Caco-2 (cell line): ENCODE data around the gene SPTB. TPM values are rescaled to one million over a fixed set of nuclear protein-coding genes. Genes with fewer than 3 reads are reported as not detected.

Source experiments
- BruUV-seq: library from RNA; stranded (reverse); fragments of 400-500 nt; replicated peaks from 2 replicates; lab custom pipeline; 2021; lab: Mats Ljungman, UMichigan
- CTCF ChIA-PET: fragments of 300-600 bp; sonication (Branson Sonifier 250); formaldehyde crosslinking; loops from one replicate; lab custom pipeline; 2022; ENCODE audit warnings: antibody characterized with exemption; lab: Charles Lee
- POLR2A ChIA-PET: fragments of 300-600 bp; sonication (Branson Sonifier 250); formaldehyde crosslinking; loops from one replicate; lab custom pipeline; 2022; ENCODE audit warnings: antibody characterized with exemption; lab: Charles Lee
- DNase-seq, 2 experiments: peaks; one replicate each; pipeline versions ENCODE4 v3.0.0 to v3.0.0-alpha.2; 2020 to 2022
- H3K27me3 ChIP-seq: replicated peaks from 2 replicates; pipeline ENCODE4 v1.6.0; 2011; ENCODE audit warnings: low read length; ENCODE audit not compliant: control insufficient read depth, insufficient read depth
- H3K36me3 ChIP-seq: 2 replicates; pipeline ENCODE4 v1.5.1; 2011; ENCODE audit warnings: low read length; ENCODE audit not compliant: control insufficient read depth, insufficient read depth
- H3K4me1 ChIP-seq: fragments of 250-450 bp; sonication (Bioruptor Pico); 2 replicates; pipeline ENCODE4 v1.5.1; 2020; ENCODE audit warnings: mild to moderate bottlenecking
- H3K4me3 ChIP-seq: 2 replicates; pipeline ENCODE4 v1.5.1; 2011; ENCODE audit warnings: low read depth, mild to moderate bottlenecking, control low read depth, low read length
- H3K9me3 ChIP-seq: fragments of 250-450 bp; sonication (Bioruptor Pico); 2 replicates; pipeline ENCODE4 v1.5.1; 2020; ENCODE audit warnings: mild to moderate bottlenecking, moderate library complexity
- H3K27ac Mint-ChIP-seq: one replicate; pipeline ENCODE4 v1.8.0; 2022; ENCODE audit warnings: mixed read lengths; ENCODE audit not compliant: unreplicated experiment
- H3K27me3 Mint-ChIP-seq: one replicate; pipeline ENCODE4 v1.8.0; 2022; ENCODE audit warnings: mixed read lengths; ENCODE audit not compliant: insufficient read depth, unreplicated experiment
- H3K36me3 Mint-ChIP-seq: one replicate; pipeline ENCODE4 v1.8.0; 2022; ENCODE audit warnings: mild to moderate bottlenecking, mixed read lengths; ENCODE audit not compliant: insufficient read depth, unreplicated experiment
- H3K4me1 Mint-ChIP-seq: one replicate; pipeline ENCODE4 v1.8.0; 2022; ENCODE audit warnings: low read depth, mixed read lengths; ENCODE audit not compliant: unreplicated experiment
- H3K4me3 Mint-ChIP-seq: one replicate; pipeline ENCODE4 v1.8.0; 2022; ENCODE audit warnings: mild to moderate bottlenecking, moderate library complexity, mixed read lengths; ENCODE audit not compliant: unreplicated experiment
- H3K9me3 Mint-ChIP-seq: one replicate; pipeline ENCODE4 v1.8.0; 2022; ENCODE audit warnings: mixed read lengths; ENCODE audit not compliant: unreplicated experiment
- intact Hi-C: fragments of 100-400 bp; cut with micrococcal nuclease; formaldehyde crosslinking; loops from one replicate; pipeline ENCODE4 v1.10.0; 2022; ENCODE audit not compliant: unreplicated experiment
- total RNA-seq: library from RNA; stranded (reverse); gene quantifications from 2 replicates; pipeline ENCODE4 v1.2.3, GENCODE V29; 2022
- TF ChIP-seq, protein P1 (sequence below), 2 experiments: fragments of 200-600 bp in 1 of 2; IDR thresholded peaks; 1 replicate in 1 of 2; 2 replicates in 1 of 2; pipeline versions ENCODE4 v1.5.1 to v1.8.0; 2011 to 2022; ENCODE audit warnings: antibody characterized with exemption in 1 of 2, control low read depth in 1 of 2, inconsistent platforms in 1 of 2, low read depth in 1 of 2, low read length in 1 of 2, mild to moderate bottlenecking in 1 of 2, moderate library complexity in 1 of 2; ENCODE audit not compliant: insufficient read depth in 1 of 2, severe bottlenecking in 1 of 2, unreplicated experiment in 1 of 2

The SPTB gene
- total RNA-seq, 1 experiment from 2014 or later: 1.7 TPM

GRCh38 chr14:64760146-64760755, 119.5 kb downstream of the SPTB start:
- POLR2A ChIA-PET: no interaction called here
- H3K9me3 ChIP-seq: no peaks in the 10 kb centered on the region
- peak overlapping the region; percentile 92 for H3K27ac Mint-ChIP-seq
- peak; percentile 69 to 70 for DNase-seq
- peaks cover 68% of the 10 kb centered on the region for H3K4me1 Mint-ChIP-seq
- no peaks in the 10 kb centered on the region for H3K9me3 Mint-ChIP-seq
- TF ChIP-seq, protein P1, sequence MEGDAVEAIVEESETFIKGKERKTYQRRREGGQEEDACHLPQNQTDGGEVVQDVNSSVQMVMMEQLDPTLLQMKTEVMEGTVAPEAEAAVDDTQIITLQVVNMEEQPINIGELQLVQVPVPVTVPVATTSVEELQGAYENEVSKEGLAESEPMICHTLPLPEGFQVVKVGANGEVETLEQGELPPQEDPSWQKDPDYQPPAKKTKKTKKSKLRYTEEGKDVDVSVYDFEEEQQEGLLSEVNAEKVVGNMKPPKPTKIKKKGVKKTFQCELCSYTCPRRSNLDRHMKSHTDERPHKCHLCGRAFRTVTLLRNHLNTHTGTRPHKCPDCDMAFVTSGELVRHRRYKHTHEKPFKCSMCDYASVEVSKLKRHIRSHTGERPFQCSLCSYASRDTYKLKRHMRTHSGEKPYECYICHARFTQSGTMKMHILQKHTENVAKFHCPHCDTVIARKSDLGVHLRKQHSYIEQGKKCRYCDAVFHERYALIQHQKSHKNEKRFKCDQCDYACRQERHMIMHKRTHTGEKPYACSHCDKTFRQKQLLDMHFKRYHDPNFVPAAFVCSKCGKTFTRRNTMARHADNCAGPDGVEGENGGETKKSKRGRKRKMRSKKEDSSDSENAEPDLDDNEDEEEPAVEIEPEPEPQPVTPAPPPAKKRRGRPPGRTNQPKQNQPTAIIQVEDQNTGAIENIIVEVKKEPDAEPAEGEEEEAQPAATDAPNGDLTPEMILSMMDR (IDR thresholded peaks at IDR 0.05; ENCODE audit: insufficient read depth in 1 of 2, low read depth in 1 of 2, low read length in 1 of 2, severe bottlenecking in 1 of 2, unreplicated experiment in 1 of 2): peak; percentile 58 to 65
- H3K36me3 Mint-ChIP-seq: peaks cover 47% of the 10 kb centered on the region
- H3K27me3 ChIP-seq: no peaks in the 10 kb centered on the region
- no peaks in the 10 kb centered on the region for H3K36me3 ChIP-seq
- H3K4me3 Mint-ChIP-seq: no peak overlapping the region
- BruUV-seq: no TSS peak
- H3K4me1 ChIP-seq: peaks cover 80% of the 10 kb centered on the region
- no peaks in the 10 kb centered on the region for H3K27me3 Mint-ChIP-seq
- CTCF ChIA-PET: interaction anchor here (1.5 to 1.8 kb wide), 3 partner anchors 14 to 61 kb away, joined by 4 to 7 read pairs (median 5); partner anchors contain the start of gene PLEKHG3
- H3K4me3 ChIP-seq: no peak overlapping the region
- intact Hi-C loops: loop anchor here (5.0 kb wide), 3 partner anchors 132 to 418 kb away; partner anchors contain the start of gene HSPA2

- H3K9me3 Mint-ChIP-seq: no peaks in the 10 kb centered on the region
- H3K4me1 Mint-ChIP-seq: peaks cover 75% of the 10 kb centered on the region
- H3K27ac Mint-ChIP-seq: peak overlapping the region; percentile 92
- no peaks in the 10 kb centered on the region for H3K9me3 ChIP-seq
- H3K4me1 ChIP-seq: peaks cover 85% of the 10 kb centered on the region
- TF ChIP-seq, protein P1 (IDR thresholded peaks at IDR 0.05; ENCODE audit: insufficient read depth in 1 of 2, low read depth in 1 of 2, low read length in 1 of 2, severe bottlenecking in 1 of 2, unreplicated experiment in 1 of 2): no peak
- no peaks in the 10 kb centered on the region for H3K36me3 ChIP-seq
- H3K27me3 Mint-ChIP-seq: no peaks in the 10 kb centered on the region
- no peaks in the 10 kb centered on the region for H3K27me3 ChIP-seq
- CTCF ChIA-PET: interaction anchor here (0.5 to 1.8 kb wide), 9 partner anchors 13 to 132 kb away, joined by 3 to 8 read pairs (median 4); partner anchors contain the start of gene PLEKHG3
- peaks cover 54% of the 10 kb centered on the region for H3K36me3 Mint-ChIP-seq
- intact Hi-C loops: loop anchor here (2.0 to 10.0 kb wide), 2 partner anchors 61 to 255 kb away; partner anchors contain the start of genes ZBTB1 and ZBTB25
- BruUV-seq: no TSS peak
- H3K4me3 ChIP-seq: no peak overlapping the region
- POLR2A ChIA-PET: interaction anchor here (1.0 to 1.5 kb wide), 4 partner anchors 52 to 372 kb away, joined by 4 to 8 read pairs (median 4); partner anchors contain the start of genes MTHFD1 and PLEKHG3
- no peak for DNase-seq
- H3K4me3 Mint-ChIP-seq: peak overlapping the region; percentile 51
These were observed 120.2 kb downstream of the SPTB start for GRCh38 chr14:64759555-64759938.

GRCh38 chr14:64758691-64759554, 120.8 kb downstream of the SPTB start:
- Histone ChIP-seq H3K4me3 (no peak overlapping the region), H3K36me3 (no peaks in the 10 kb centered on the region), H3K4me1 (peaks cover 83% of the 10 kb centered on the region), H3K27me3 (no peaks in the 10 kb centered on the region), H3K9me3 (no peaks in the 10 kb centered on the region)
- no TSS peak for BruUV-seq
- Mint-ChIP-seq H3K27me3 (no peaks in the 10 kb centered on the region), H3K36me3 (peaks cover 60% of the 10 kb centered on the region), H3K4me3 (peak overlapping the region; percentile 51), H3K4me1 (peaks cover 75% of the 10 kb centered on the region), H3K27ac (peak overlapping the region; percentile 92), H3K9me3 (no peaks in the 10 kb centered on the region)
- intact Hi-C loops: loop anchor here (1.0 to 10.0 kb wide), 4 partner anchors 55 to 254 kb away; partner anchors contain the start of genes PLEKHG3, ZBTB1 and ZBTB25
- TF ChIP-seq, protein P1 (IDR thresholded peaks at IDR 0.05; ENCODE audit: insufficient read depth in 1 of 2, low read depth in 1 of 2, low read length in 1 of 2, severe bottlenecking in 1 of 2, unreplicated experiment in 1 of 2): no peak
- ChIA-PET CTCF (interaction anchor here (0.5 to 1.8 kb wide), 12 partner anchors 12 to 267 kb away, joined by 3 to 8 read pairs (median 4); partner anchors contain the start of genes PLEKHG3 and SPTB), POLR2A (interaction anchor here (0.6 to 1.5 kb wide), 10 partner anchors 11 to 371 kb away, joined by 3 to 8 read pairs (median 4); partner anchors contain the start of genes HSPA2, MTHFD1, PLEKHG3 and ZBTB1)
- peak; percentile 91 to 94 for DNase-seq
